ENCODE data around the gene KCNIP4. TPM values are rescaled to one million over a fixed set of nuclear protein-coding genes. Genes with fewer than 3 reads are reported as not detected.

Gene KCNIP4
- total and polyA plus RNA-seq, 9 of the 15 experiments (the other 6 are each of a cell fraction or from before 2014, with no cell fraction given): 0.25 to 0.41 TPM; not detected in 7

DNA sequence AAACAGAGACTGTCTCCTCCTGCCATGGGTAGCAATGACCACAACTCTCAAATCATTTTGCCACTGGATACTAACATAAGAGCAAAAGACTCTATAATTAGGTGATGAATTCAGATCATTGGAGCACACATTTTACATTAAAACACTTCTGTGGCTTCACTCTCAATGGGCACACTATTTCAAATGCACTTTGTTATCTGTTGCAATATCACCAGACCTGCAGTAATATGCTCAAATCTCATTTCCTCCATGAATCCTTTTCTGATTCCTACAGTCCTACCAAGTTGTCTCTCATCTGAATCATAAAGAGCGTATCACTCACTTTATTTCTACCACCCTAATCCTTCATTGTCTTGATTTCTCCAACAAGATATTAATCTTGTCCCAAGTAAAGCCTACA lies 302.8 kb downstream of the KCNIP4 start:
- H2AFZ ChIP-seq (ENCODE audit: low read depth, low read length): no peak overlapping the region
- 0% methylated on average over 1 of the region's 1 CpG for WGBS (ENCODE audit: insufficient coverage, low coverage, missing lambda C conversion rate)
- no peak overlapping the region for H3K4me3 ChIP-seq
- no peak overlapping the region for H3K27ac ChIP-seq (ENCODE audit: extremely low read depth, low read depth, low read length)
- no TSS peak for BruUV-seq (replicated peaks)
- H3K36me3 ChIP-seq (ENCODE audit: control insufficient read depth, insufficient read depth, low read length): no peaks in the 10 kb centered on the region
- ChIA-PET POLR2A (no interaction called here), CTCF (ENCODE audit: low intra/inter-chr PET ratio) (no interaction called here)
- no peak overlapping the region for H3K9ac ChIP-seq (ENCODE audit: insufficient read depth in 1 of 2, low read depth in 2 of 2, low read length in 2 of 2)
- FAIRE-seq (no peak), DNase-seq (ENCODE audit: extremely low read depth in 1 of 4, low spot score in 3 of 4) (no peak), ATAC-seq (no peak)
- H3K9me3 ChIP-seq (replicated peaks; ENCODE audit: control insufficient read depth, insufficient read depth, low read depth, low read length): no peaks in the 10 kb centered on the region; the same call in 1 of the 2 replicates
- intact Hi-C loops (cut with micrococcal nuclease) (no loop called here), in situ Hi-C loops (cut with MboI) (no loop called here)
- H3K79me2 ChIP-seq (ENCODE audit: control insufficient read depth, insufficient read depth, low read length): no peaks in the 10 kb centered on the region
- no peaks in the 10 kb centered on the region for H3K9me1 ChIP-seq (ENCODE audit: control insufficient read depth, insufficient read depth, low read length)
- H3K4me2 ChIP-seq (ENCODE audit: insufficient read depth, low read length): no peak overlapping the region
- H3K4me1 ChIP-seq (replicated peaks in 1 of 2; ENCODE audit: control insufficient read depth in 2 of 2, insufficient read depth in 2 of 2, low read length in 2 of 2): no peaks in the 10 kb centered on the region
- no peaks in the 10 kb centered on the region for H4K20me1 ChIP-seq (replicated peaks; ENCODE audit: control insufficient read depth, insufficient read depth, low read length)
- H3K27me3 ChIP-seq (ENCODE audit: control insufficient read depth in 2 of 2, insufficient read depth in 2 of 2, low read length in 2 of 2): no peaks in the 10 kb centered on the region
- TF ChIP-seq, protein P1, sequence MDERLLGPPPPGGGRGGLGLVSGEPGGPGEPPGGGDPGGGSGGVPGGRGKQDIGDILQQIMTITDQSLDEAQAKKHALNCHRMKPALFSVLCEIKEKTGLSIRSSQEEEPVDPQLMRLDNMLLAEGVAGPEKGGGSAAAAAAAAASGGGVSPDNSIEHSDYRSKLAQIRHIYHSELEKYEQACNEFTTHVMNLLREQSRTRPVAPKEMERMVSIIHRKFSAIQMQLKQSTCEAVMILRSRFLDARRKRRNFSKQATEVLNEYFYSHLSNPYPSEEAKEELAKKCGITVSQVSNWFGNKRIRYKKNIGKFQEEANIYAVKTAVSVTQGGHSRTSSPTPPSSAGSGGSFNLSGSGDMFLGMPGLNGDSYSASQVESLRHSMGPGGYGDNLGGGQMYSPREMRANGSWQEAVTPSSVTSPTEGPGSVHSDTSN (CRISPR knock-in tag; IDR thresholded peaks at IDR 0.05; ENCODE audit: low read depth): no peak
- TF ChIP-seq, protein P1 (tag; conservative IDR thresholded peaks at IDR 0.05; ENCODE audit: low read depth): no peak
- TF ChIP-seq TRIM24 (IDR thresholded peaks at IDR 0.05): no peak
- TF ChIP-seq, protein P2, sequence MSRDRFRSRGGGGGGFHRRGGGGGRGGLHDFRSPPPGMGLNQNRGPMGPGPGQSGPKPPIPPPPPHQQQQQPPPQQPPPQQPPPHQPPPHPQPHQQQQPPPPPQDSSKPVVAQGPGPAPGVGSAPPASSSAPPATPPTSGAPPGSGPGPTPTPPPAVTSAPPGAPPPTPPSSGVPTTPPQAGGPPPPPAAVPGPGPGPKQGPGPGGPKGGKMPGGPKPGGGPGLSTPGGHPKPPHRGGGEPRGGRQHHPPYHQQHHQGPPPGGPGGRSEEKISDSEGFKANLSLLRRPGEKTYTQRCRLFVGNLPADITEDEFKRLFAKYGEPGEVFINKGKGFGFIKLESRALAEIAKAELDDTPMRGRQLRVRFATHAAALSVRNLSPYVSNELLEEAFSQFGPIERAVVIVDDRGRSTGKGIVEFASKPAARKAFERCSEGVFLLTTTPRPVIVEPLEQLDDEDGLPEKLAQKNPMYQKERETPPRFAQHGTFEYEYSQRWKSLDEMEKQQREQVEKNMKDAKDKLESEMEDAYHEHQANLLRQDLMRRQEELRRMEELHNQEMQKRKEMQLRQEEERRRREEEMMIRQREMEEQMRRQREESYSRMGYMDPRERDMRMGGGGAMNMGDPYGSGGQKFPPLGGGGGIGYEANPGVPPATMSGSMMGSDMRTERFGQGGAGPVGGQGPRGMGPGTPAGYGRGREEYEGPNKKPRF (IDR thresholded peaks at IDR 0.05; ENCODE audit: low read depth, low read length): no peak
- TF ChIP-seq ZNF764 (CRISPR knock-in tag; IDR thresholded peaks at IDR 0.05; ENCODE audit: low read depth): no peak
- no peak for TF ChIP-seq ESRRA (IDR thresholded peaks at IDR 0.05; ENCODE audit: borderline replicate concordance, low read depth)
- TF ChIP-seq, protein P3, sequence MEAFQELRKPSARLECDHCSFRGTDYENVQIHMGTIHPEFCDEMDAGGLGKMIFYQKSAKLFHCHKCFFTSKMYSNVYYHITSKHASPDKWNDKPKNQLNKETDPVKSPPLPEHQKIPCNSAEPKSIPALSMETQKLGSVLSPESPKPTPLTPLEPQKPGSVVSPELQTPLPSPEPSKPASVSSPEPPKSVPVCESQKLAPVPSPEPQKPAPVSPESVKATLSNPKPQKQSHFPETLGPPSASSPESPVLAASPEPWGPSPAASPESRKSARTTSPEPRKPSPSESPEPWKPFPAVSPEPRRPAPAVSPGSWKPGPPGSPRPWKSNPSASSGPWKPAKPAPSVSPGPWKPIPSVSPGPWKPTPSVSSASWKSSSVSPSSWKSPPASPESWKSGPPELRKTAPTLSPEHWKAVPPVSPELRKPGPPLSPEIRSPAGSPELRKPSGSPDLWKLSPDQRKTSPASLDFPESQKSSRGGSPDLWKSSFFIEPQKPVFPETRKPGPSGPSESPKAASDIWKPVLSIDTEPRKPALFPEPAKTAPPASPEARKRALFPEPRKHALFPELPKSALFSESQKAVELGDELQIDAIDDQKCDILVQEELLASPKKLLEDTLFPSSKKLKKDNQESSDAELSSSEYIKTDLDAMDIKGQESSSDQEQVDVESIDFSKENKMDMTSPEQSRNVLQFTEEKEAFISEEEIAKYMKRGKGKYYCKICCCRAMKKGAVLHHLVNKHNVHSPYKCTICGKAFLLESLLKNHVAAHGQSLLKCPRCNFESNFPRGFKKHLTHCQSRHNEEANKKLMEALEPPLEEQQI (IDR thresholded peaks at IDR 0.05): no peak
- TF ChIP-seq, protein P4, sequence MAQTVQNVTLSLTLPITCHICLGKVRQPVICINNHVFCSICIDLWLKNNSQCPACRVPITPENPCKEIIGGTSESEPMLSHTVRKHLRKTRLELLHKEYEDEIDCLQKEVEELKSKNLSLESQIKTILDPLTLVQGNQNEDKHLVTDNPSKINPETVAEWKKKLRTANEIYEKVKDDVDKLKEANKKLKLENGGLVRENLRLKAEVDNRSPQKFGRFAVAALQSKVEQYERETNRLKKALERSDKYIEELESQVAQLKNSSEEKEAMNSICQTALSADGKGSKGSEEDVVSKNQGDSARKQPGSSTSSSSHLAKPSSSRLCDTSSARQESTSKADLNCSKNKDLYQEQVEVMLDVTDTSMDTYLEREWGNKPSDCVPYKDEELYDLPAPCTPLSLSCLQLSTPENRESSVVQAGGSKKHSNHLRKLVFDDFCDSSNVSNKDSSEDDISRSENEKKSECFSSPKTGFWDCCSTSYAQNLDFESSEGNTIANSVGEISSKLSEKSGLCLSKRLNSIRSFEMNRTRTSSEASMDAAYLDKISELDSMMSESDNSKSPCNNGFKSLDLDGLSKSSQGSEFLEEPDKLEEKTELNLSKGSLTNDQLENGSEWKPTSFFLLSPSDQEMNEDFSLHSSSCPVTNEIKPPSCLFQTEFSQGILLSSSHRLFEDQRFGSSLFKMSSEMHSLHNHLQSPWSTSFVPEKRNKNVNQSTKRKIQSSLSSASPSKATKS (CRISPR knock-in tag; IDR thresholded peaks at IDR 0.05): no peak
- TF ChIP-seq, protein P5, sequence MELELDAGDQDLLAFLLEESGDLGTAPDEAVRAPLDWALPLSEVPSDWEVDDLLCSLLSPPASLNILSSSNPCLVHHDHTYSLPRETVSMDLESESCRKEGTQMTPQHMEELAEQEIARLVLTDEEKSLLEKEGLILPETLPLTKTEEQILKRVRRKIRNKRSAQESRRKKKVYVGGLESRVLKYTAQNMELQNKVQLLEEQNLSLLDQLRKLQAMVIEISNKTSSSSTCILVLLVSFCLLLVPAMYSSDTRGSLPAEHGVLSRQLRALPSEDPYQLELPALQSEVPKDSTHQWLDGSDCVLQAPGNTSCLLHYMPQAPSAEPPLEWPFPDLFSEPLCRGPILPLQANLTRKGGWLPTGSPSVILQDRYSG (tag; conservative IDR thresholded peaks at IDR 0.05; ENCODE audit: low read depth): no peak
- no peak for TF ChIP-seq SRSF1 (IDR thresholded peaks at IDR 0.05; ENCODE audit: low read depth, low read length)
- TF ChIP-seq COPS2 (conservative IDR thresholded peaks at IDR 0.05): no peak
